Occipital lobe (tissue), 2 donors: ENCODE results near the gene MYH9. TPM values are rescaled to one million over a fixed set of nuclear protein-coding genes. Genes with fewer than 3 reads are reported as not detected.

ENCODE experiments used
- DNase-seq: peaks from one replicate; lab custom pipeline; 2025; lab: John Stamatoyannopoulos, UW
- total RNA-seq: library from RNA; depleted of rRNA; stranded (reverse); fragments of >200 nt; gene quantifications from one replicate; pipeline ENCODE4 v1.2.3, GENCODE V29; 2014

The MYH9 gene
- total RNA-seq, 1 donor from 2014 or later, result 34.6 TPM

DNA sequence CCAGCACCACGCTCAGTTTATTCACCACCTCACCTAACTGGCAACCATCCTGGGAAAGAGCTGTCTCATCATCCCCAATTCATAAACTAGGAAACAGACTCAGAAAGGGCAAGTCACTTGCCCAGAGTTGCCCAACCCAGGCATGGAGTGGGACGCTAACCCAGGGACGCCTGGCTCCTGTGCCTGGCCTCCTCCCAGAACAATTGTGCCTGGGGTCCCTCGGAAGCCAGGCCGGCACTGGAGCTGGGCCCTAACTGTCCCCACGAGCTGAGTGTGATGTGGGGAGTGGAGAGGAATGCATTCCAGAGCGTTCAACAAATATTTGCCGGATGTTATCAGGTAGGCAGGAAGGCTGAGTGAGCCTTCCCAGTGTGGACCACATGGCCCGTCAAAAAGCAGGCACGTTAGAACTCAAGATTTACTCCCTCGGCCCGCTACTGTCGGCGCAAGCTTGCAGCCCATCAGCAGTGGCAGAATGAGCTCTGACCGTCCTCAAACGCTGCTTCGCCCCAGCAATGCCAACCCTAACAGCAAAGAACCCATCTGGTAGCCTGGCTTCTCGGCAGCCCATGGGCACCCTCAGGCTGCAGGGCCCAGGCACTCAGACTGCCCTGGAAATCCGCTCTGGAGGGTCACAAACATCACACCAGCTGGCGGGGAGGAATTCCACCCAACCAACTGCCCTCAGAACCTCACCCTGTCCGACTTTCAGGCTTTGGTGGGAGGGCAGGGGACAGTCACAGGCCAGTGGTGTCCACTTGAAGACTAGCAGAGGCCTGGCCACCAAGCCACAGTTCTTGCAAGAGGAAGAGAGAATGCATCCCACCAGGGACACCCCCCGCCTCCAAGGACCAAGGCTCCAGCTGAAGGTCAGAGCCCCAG, 35.6 kb downstream of the MYH9 start:
- no peak for DNase-seq

DNA sequence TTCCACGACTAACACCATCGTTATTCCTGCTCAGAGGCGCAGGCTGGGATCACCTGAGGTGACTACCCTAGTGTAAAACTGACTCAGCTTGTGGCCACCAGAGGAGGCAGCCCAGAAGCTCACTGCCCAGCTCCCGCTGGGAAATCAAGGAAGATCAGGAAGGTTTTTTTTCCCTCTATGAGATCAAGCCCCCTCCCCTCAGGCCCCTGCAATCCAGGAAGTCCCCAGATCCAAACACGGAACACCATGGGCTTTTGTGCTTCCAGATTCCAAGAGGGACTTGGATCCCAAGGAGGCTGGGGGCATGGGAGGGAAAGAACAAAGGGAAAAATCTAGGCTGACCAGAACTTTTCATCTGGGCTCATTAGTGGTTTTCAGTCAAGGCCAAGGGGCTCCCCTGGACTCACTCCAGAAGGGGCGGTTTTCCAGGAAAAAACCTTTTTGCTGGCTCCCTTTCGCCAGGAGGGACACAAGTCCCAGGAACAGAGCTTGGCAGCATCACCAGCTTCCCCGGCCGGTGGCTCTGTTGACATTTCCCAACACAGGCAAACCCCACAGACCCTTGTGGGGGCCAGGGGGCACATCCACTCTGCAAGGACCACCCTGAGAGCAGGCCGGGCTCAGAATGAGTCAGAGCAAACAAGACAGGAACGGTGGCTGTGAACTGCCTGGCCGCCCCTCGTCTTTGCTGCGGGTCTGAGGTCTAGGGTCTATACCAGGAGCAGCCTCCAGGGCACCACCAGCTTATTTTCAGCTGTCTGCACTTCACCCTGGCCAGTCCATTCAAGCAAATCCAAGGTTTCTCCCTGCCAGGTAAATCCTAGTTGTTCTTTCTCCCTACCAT, 36.8 kb downstream of the MYH9 start:
- DNase-seq, result no peak

- no peak for DNase-seq
Observed at GRCh38 chr22:36349726-36350125, 38.0 kb downstream of the MYH9 start.

- no peak for DNase-seq
Observed at GRCh38 chr22:36348760-36349159, 39.0 kb downstream of the MYH9 start.

DNA sequence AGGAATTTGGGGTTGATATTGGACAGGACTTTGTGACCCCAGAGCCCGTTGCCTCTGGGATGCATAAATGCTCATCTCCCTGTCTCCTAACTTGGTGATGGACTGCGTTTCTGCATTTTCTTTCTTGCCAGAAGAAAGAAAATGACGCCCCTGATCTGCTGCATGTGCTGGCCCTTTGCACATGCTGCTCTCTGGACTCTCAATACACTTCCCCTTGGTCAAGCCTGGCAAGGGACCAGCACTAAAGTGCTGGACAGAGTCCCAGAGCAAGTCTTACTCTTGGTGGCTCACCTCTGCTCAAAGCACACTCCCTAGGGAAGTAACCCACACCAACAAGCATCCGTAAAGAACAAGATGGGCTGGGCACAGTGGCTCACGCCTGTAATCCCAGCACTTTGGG, 40.7 kb downstream of the MYH9 start:
- DNase-seq, result no peak

GRCh38 chr22:36344106-36344827, 43.5 kb downstream of the MYH9 start:
- DNase-seq, result no peak

DNA sequence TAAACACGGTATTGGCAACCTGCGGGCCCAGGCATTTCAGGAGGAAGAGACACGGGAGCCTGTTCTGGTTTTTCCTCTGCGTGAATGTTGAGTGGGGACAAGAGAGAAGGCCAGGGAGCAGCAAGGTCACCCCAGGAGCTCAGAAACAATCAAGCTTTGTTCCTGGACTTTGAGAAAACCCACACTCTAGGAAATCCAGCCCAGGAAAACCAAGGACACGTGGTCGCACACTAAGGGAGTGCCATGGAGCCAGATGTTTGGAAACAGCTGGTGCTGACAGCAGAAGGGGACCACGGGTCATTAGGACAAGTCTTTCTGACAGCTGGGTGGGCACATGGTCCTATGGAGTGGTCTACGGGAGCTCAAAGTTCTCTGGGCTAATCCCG, 44.1 kb downstream of the MYH9 start:
- no peak for DNase-seq

- DNase-seq, result no peak
Observed at GRCh38 chr22:36343070-36343719, 44.6 kb downstream of the MYH9 start.

DNA sequence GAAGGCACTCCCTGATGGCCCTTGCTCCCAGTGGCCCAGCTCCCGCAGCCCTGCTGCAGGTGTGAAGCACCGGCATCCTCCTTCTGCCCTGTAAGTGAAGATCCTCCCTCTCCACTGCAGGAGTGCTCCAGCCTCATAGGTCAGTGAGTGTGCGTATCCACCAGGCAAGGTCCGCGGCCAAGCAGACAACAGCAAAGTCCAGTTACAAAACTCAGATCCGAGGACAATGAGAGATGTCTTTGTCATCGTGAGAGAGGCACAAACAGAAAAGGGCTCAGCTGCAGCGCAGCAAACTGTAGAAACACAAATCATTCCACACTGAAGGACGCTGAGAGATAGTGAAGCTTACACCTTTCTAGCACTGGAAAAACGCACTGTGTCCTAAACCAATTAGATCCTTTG, 46.1 kb downstream of the MYH9 start:
- no peak for DNase-seq

GRCh38 chr22:36340621-36341020, 47.1 kb downstream of the MYH9 start:
- DNase-seq, result no peak

DNA sequence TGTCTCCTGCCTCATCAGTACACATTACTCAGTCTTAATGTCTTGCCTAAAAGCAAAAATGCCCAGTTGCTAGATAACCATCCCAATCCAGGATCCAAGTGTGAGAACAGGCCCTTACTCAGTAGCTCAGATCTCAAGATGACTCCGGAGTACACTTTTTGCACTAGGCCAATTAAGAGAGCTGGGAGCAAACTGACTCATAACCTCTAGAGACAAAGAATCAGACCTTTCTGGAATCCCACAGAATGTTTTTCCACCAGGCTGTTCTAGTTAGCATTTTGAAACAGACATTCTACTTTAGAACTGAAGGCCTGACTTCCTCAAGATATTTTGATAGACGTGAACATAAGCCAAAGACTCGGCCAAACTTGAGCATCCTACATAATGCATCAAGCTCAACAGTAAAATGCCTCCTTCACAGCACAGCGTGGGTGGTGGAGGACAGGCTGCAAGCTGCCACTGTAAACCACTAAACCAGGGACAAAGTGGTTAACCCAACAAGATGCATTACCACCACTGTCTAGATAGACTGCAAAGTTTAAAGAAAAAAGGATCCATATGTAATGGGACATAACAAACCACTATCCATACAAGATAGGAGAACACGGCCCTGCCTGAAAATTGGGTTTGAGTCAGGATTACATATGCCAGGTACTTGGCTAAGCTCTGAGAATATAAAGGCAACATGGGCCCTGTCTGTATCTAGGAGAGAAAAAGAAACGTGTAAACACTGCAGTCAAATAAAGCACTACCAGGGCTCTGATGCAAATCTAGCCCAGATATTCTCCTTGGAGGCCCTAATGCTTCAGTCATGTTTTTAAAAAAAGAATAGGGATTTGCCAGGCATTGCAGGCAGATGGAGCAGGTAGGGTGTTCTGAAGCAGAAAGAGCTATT, 48.3 kb downstream of the MYH9 start:
- no peak for DNase-seq

GRCh38 chr22:36337365-36338130, 50.2 kb downstream of the MYH9 start:
- DNase-seq, result no peak

GRCh38 chr22:36336246-36337182, 51.3 kb downstream of the MYH9 start:
- DNase-seq, result no peak

GRCh38 chr22:36335621-36336020, 52.1 kb downstream of the MYH9 start:
- DNase-seq, result no peak

GRCh38 chr22:36334821-36335603, 52.8 kb downstream of the MYH9 start:
- DNase-seq, result peak; percentile 64

DNA sequence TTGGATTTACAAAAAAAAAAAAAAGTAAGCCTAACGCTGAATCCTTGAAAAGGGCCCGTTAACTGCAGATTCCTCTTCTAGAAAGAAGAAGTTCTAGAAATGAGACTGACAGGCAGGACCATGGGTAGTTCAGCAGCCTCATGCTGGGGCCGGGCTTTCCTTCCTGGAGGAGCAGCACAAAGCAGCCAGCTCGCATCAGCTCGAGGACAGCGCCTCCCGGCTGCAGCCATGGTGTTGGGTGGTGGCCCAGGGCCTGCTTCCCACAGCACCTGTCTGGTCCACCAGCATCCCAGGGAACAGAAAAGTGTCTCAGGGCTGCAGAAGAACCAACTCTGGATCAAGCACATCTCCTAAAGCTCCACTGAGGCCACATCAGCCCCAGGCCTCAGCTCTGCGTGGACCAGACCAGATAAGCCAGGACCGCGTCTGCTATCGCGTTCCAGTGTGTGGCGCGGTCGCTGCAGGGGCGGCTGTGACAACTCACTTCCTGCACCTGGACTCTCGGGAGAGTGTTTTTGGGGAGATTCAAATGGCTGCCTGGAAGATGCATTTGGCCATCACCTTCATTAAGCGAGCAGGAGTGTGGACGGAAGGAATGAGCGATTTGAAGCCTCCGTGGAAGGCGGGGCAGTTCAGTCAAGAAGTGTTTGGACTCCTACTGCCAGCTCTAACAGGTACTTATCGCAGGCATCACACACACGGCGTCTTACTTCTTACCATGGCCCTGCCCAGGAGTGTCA, 53.5 kb downstream of the MYH9 start:
- no peak for DNase-seq

GRCh38 chr22:36333644-36334043, 54.1 kb downstream of the MYH9 start:
- no peak for DNase-seq
